Measurements from ENCODE around the gene MED23. TPM values are rescaled to one million over a fixed set of nuclear protein-coding genes. Genes with fewer than 3 reads are reported as not detected.

The MED23 gene
- total RNA-seq, 6 donors from 2014 or later, result 18.1 to 46.2 (median 23.9) TPM

DNA sequence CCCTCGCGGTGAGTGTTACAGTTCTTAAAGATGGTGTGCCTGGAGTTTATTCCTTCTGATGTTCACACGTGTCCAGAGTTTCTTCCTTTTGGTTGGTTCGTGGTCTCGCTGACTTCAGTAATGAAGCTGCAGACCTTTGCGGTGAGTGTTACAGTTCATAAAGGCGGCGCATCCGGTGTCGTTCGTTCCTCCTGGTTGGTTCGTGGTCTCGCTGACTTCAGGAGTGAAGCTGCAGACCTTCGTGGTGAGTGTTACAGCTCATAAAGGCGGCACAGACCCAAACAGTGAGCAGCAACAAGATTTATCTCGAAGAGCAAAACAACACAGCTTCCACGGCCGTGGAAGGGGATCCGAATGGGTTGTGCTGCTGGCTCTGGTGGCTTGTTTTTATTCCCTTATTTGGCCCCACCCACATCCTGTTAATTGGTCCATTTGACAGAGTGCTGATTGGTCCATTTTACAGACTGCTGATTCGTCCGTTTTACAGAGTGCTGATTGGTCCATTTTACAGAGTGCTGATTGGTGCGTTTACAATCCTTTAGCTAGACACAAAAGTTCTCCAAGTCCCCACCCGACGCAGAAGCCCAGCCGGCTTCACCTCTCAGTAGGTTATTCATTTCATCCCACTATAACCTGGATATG is 103.2 kb downstream of the MED23 start:
- H3K27me3 ChIP-seq, result no peaks in the 10 kb centered on the region
- H3K27ac ChIP-seq, result no peak overlapping the region
- 91 to 94% methylated on average over 25 of the region's 25 CpGs for WGBS, 2 donors
- H3K9me3 ChIP-seq, result no peaks in the 10 kb centered on the region
- no peak for ATAC-seq (ENCODE audit: low FRiP score in 2 of 2)
- no peak overlapping the region for H3K4me3 ChIP-seq
- no peak for TF ChIP-seq POLR2AphosphoS5 (IDR thresholded peaks at IDR 0.05)
- TF ChIP-seq POLR2A (IDR thresholded peaks at IDR 0.05), result no peak
- no peak for TF ChIP-seq EP300 (IDR thresholded peaks at IDR 0.05)
- TF ChIP-seq, protein P1, sequence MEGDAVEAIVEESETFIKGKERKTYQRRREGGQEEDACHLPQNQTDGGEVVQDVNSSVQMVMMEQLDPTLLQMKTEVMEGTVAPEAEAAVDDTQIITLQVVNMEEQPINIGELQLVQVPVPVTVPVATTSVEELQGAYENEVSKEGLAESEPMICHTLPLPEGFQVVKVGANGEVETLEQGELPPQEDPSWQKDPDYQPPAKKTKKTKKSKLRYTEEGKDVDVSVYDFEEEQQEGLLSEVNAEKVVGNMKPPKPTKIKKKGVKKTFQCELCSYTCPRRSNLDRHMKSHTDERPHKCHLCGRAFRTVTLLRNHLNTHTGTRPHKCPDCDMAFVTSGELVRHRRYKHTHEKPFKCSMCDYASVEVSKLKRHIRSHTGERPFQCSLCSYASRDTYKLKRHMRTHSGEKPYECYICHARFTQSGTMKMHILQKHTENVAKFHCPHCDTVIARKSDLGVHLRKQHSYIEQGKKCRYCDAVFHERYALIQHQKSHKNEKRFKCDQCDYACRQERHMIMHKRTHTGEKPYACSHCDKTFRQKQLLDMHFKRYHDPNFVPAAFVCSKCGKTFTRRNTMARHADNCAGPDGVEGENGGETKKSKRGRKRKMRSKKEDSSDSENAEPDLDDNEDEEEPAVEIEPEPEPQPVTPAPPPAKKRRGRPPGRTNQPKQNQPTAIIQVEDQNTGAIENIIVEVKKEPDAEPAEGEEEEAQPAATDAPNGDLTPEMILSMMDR (IDR thresholded peaks at IDR 0.05), result no peak
- H3K4me1 ChIP-seq, result no peaks in the 10 kb centered on the region
- H3K36me3 ChIP-seq, result no peaks in the 10 kb centered on the region
- no peak for DNase-seq

GRCh38 chr6:131523988-131524673 is 103.9 kb downstream of the MED23 start:
- ATAC-seq (ENCODE audit: low FRiP score in 2 of 2) (no peak), DNase-seq (no peak)
- H3K27me3 ChIP-seq, result no peaks in the 10 kb centered on the region
- H3K4me1 ChIP-seq, result no peaks in the 10 kb centered on the region
- H3K27ac ChIP-seq, result no peak overlapping the region
- no peak overlapping the region for H3K4me3 ChIP-seq
- 100% methylated on average over 1 of the region's 1 CpG for WGBS, 2 donors
- H3K9me3 ChIP-seq, result no peaks in the 10 kb centered on the region
- H3K36me3 ChIP-seq, result no peaks in the 10 kb centered on the region
- TF ChIP-seq, protein P1 (IDR thresholded peaks at IDR 0.05), result no peak
- TF ChIP-seq POLR2AphosphoS5 (IDR thresholded peaks at IDR 0.05) (no peak), POLR2A (IDR thresholded peaks at IDR 0.05) (no peak), EP300 (IDR thresholded peaks at IDR 0.05) (no peak)

Small RNA genes lying within 50 kb of the gene (small RNA-seq; reads per million reads assigned to genes)
- 0 reads per million in 4 donors for gene RNU4-18P

Other genes with a start within 250 kb of the MED23 start
- 1 to 10 TPM in 5 of 6 donors, not detected in 1; 1.2 to 5.1 (median 3.7) TPM for gene ARG1, start 55.0 kb downstream of the MED23 start, total RNA-seq
- gene ENPP3, start 9.1 kb upstream of the MED23 start, total RNA-seq, result 1 to 10 TPM in 2 of 6 donors, under 1 TPM in 4; under 0.01 to 2.1 (median 0.39) TPM
- 1 to 10 TPM in 1 of 6 donors, not detected in 5; 5.2 TPM for gene OR2A4, start 73.2 kb upstream of the MED23 start, total RNA-seq
- gene CTAGE9, start 82.8 kb upstream of the MED23 start, total RNA-seq, result not detected
- gene ENPP1, start 179.8 kb upstream of the MED23 start, total RNA-seq, result 1 to 10 TPM in 5 of 6 donors, under 1 TPM in 1; 0.89 to 2.4 (median 1.5) TPM